Stimulated activated CD8-positive, alpha-beta memory T cell treated with anti-CD3 and anti-CD28 coated beads, Interleukin-4, amount 100 ng/mL, for 48 hours (primary cell): ENCODE results near the gene C20orf204.

ENCODE experiments used
- DNase-seq: peaks from one replicate; pipeline ENCODE4 v3.0.0-alpha.2; 2020

The C20orf204 gene

GRCh38 chr20:64056889-64057627 lies 21.1 kb downstream of the C20orf204 start:
- DNase-seq, result no peak

DNA sequence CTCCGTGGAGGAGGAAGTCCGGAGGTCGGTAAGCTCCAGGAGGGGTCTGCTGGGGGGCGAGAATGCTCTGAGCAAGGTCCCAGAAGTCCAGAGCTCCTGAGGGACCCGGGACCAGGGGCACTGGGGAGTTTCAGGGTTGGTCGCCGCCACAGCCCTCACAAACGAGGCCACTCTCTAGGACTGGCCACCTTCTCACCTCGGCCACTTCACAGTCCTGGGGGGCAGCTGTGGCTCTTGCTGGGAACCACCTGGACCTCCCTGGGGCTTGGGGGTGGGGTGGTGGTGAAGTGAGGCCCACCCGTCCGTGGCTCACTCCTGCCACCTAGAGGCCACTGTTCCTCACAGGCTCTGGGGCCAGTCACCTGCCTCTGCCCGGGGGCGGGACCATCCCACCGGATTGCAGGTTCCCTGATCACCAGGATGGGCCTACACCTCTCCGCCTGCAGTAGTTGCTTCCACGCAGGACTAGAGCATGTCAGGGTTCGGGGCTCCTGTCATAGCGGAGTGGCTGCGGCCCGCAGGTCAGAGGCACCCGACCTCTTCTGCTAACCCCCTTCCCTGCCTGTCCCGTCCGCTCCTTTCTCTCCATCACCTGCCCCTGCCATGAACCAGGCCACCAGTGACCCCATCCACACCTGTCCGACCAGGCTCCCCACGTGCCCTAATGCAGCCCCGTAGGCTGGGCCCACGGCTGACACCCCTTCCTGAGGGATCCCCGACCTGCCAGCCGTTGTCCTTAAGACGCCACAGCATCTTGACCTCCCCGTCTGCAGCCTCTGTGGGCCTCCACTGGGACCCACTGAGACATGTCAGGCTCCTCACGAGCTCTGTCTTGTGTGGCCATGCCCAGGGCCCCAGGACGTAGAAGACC lies 21.9 kb downstream of the C20orf204 start:
- DNase-seq, result peak; percentile 95

DNA sequence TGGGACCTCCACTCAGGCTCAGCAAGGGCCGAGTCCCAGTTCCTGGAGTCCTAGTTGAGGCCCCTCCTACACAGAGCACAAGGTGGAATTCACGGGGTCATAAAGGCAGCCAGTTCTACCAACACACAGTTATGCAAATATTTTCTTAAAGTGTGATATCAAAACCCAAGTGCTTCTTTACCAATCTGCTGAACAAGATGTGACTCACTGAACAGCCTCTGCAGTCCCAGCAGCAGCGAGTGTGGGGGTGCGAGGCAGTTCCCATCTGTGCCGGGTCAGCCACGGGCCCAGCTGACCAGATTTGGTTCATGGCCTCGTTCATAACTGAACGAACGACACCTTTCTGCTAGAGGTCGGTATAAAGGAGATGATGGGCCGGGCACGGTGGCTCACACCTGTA lies 22.6 kb downstream of the C20orf204 start:
- no peak for DNase-seq

GRCh38 chr20:64062276-64062595 lies 26.3 kb downstream of the C20orf204 start:
- DNase-seq, result no peak

DNA sequence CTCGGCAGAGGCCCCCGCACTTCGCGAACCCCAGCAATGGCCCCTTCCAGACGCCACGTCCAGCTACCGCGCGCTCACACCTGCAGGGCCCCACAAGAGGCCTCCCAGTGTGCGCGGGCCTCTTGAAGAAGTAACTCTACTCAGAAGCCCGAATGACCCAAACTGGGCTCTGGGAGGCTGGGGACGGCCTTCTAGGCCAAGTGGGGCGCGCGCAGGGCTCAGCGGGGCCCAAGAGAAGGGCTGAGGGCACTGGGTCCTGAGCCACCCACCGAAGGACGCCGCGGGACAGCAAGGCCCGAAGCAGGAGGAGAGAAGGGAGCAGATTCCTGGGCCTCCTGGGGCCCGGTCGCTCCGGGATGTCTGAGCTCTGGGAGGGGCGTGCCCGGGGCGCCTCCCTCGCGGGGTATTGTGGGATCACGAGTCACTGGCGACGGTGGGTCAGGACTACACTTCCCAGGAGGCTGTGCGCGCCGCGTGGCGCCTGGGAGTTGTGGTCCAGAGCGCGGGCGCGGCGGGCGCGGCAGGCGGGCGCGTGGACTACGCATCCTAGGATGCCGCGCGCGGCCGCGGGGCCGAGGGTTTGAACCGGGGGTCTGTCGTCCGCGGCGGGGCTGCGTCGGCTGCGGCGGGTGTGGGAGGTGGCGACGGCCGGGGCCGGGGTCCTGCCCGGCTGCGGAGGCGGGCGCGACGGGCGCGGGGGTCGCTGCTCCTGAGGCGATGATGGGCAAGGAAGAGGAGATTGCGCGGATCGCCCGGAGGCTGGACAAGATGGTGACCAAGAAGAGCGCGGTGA lies 26.8 kb downstream of the C20orf204 start, which contains the start of gene TCEA2:
Gene TCEA2 (plus strand): TSS at position 603 of the 793 bp plus-strand sequence. CDS start 115 bp downstream, at position 718.
- peak; percentile 96 for DNase-seq

GRCh38 chr20:64063389-64064144 lies 27.6 kb downstream of the C20orf204 start:
- DNase-seq, result peak; percentile 63

DNA sequence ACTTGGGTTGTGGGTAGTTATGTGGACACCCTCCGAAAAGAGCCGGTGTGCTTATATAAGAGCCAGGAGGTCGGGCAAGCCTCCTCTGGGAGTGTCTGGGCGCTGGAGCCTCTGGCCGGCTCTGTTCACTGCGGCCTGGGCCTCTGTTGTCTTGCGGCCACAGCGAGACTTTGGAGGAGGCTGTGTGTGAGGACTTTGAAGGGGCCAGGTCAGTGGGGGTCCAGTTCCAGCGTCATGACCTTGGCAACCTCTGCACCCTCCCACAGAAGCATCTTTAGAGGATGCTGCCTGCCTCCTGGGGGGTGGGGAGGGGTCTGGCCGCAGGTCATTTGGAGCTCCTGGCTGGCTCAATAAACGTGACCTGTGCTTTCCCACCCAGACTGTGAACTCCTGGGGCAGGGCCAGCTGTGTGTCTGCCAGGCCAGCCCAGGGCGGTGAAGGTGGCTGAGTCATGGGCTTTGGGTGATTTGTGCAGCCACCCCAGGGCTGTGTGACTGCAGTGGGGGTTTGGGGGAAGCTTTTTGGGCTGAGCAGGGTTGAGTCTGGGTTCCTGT lies 28.2 kb downstream of the C20orf204 start:
- no peak for DNase-seq

GRCh38 chr20:64065062-64065973 lies 29.3 kb downstream of the C20orf204 start:
- no peak for DNase-seq

- DNase-seq, result peak; percentile 78
Measured at GRCh38 chr20:64065974-64066343, 30.0 kb downstream of the C20orf204 start.

DNA sequence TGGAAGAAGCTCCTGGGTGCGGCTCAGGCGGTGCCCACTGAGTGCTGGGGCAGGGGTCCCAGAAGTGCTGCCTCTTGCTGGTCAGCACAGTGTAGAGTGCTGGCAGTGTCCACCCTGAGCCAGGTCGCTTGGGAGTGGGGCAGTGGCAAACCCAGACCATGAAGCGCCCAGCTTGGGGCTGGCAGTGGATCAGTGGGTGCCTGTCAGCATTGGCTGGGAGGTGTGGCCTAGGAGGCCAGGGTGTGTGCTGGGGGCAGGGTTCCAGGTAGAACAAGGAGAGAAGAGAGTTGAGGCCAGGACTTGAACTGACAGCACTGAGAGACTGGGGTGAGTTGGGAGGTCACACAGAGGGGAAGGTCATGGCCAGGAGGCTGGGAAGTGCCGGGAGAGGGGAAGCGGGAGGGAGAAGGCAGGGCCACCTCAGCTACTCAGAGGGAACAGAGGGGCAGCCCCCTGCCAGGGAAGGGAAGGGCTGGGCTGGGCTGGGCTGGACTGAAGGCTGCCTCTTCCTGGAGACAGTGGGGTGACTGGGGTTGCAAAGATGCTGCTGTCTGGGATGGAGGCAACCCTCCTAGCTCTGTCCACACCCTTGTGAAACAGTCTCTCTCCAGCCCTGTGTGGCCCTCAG lies 31.1 kb downstream of the C20orf204 start:
- DNase-seq, result no peak

DNA sequence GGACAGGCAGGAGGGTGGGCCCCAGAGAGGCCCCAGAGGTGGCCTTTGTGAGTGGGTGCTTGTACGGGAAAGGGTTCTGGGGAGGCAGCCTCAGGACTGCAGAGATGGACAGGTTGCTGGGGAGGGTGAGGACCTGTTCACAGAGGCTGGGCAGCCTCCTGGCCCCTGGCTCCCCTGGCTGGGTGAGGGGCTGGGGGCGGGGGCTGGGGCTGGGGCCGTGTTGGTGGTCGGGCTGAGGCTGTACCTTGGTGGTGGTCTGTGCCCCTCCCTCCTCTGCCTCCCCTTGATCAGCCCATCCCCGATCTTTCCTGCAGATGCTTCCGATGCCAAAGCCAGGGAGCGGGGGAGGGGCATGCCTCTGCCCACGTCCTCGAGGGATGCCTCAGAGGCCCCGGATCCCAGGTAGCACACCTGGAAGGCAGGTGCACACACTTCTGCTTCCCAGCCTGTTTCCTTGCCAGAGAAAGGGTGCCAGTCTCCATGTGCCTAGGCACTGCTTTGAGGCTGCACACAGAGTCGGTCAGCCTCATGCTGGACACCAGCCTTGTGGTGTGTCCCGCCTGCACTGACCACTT lies 31.8 kb downstream of the C20orf204 start:
- DNase-seq, result no peak

DNA sequence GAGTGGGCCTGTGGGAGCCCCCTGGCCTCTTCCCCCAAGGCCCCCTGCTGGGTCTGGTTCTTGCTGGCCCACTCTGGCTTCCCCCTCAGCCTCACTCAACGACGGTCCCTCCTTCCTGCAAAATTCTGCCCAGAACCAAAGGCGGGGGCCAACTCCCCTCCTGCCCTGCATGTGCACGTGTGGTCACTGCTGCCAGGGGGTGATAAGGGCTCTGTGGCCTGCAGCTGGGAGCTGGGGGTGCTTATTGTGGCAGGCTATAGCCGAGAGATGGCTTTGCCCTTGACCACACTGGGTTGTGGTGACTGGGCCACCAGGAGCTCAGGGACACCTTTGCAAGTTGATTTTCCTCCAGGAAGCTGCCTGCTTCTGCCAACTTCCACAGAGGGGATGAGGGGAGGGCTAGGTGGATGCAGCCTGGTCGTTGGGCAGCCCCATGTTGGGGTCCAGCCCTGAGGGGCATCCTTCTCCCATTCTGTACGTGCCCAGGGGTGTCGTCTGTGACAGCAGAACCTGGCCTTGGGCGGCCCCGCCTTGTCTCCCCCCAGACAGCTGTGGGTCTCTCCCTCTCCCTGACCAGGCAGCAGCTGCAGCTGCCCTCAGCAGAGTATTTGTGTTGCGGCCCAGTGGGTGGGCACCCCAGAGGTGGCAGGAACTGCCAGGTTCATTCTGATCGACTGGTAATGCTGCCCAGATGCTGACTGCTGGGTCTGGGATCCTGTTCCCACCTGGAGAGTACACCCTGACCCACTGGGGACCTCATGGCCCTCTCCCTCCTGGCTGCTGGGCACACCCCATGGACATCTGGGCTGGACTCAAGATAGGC lies 32.6 kb downstream of the C20orf204 start:
- DNase-seq, result no peak

GRCh38 chr20:64069209-64069613 lies 33.2 kb downstream of the C20orf204 start:
- DNase-seq, result no peak

DNA sequence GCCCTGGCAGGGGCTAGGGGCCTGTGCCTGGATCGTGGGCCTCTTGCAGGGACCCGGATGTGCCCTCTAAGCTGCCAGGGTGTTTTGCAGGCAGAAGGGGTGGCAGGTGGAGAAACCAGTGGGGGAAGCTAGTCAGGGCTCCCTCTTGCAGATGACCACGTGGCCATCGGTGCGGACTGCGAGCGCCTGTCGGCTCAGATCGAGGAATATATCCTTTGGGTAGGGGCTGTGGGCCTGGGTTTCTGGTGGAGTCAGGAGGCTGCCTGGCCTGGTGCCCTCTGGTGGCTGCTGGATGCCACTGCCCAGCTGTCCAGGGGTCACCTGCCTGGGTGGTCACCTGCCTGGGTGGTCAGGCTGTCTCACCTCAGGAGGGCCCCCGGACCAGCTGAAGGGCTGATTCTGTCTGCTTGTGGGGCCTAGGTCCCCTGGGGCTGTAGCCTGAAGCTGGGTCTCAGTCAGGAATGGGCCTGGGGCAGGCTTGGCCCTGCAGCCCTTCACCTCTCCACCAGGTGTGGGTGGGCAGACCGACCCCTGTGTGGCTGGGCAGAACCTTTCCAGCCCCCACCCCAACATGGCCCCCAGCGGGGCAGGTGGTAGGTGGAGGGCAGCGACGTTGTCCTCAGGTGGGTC lies 33.7 kb downstream of the C20orf204 start:
- DNase-seq, result peak; percentile 52

DNA sequence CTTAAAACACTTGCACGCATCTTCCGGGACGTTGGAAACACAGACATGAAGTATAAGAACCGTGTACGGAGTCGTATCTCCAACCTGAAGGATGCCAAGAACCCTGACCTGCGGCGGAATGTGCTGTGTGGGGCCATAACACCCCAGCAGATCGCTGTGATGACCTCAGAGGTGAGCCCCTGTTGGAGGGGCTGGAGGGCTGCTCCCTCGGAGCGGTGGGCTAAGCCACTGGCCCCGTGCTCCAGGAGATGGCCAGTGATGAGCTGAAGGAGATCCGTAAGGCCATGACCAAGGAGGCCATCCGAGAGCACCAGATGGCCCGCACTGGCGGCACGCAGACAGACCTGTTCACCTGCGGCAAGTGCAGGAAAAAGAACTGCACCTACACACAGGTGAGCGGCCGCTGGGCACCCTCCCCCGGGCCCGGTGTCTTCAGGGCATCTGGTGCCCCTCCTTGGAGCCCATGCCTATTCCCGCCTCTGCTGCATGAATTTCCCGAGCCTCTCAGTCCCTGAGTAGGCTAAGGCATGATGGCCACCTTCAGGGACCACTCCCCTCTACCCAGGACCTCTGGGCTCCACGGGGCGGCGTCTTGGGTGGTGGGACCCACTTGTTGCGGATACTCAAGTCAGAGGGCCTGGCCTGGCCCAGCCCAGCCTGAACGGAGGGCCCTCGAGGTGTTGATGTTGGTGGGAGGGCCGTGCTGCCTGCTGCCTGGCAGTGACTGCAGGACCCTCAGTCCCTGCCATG lies 34.4 kb downstream of the C20orf204 start:
- DNase-seq, result no peak

DNA sequence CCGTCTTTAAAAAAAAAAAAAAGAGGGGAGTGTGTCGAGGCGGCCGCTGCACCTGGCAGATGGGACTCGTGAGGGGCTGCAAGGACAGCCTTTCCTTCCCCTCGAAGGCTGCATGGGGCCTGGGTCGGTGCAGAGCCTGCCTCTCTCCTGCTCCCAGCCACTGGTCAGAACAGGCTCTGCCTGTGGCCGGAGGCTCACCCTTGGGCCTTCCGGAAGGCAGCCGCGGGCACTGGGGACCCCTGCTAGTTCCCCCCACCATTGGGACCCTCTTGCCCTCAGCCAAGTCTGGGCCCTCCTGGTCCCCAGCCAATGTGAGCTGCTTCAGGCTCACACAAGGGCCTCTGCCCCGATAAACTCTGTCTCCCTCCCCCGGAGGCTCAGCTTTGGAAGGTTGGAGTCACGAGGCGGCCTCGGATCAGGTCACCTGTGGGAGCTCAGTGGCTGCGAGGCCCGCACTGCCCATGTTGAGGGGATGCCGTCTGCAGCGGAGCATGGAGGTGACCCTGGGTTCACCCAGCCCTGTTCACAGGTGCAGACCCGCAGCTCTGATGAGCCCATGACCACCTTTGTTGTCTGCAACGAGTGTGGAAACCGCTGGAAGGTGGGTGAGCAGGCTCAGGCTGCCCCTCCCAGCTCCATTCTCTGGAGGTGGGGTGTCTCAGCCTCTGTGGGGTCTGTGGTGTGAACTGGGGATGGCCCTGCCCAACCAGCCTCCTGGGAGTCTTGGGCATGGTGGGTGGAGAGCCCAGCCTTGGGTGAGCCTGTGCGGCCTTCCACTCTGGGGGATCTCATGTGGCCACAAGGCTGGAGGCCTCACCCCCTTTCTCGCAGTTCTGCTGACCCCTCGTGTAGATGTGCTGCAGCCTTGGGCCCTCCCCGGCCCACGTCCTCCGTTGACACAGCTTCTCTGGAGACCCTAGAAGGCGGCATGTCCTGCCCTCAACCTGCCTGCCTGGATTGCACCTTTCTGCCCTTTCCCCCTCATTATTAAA lies 35.7 kb downstream of the C20orf204 start:
- DNase-seq, result no peak
